ENCODE results near the gene ATP9B.

- TF ChIP-seq CTCF (IDR thresholded peaks at IDR 0.05) (no peak), EZH2phosphoT487 (IDR thresholded peaks at IDR 0.05) (no peak), EZH2 (IDR thresholded peaks at IDR 0.05) (no peak)
These were observed 183.9 kb downstream of the ATP9B start for GRCh38 chr18:79252904-79253633.
